Measurements from ENCODE around the gene IKBKE.

The IKBKE gene

GRCh38 chr1:206541236-206541833, 71.1 kb downstream of the IKBKE start:
- DNase-seq (ENCODE audit: low spot score), result no peak

GRCh38 chr1:206544562-206545257, 74.4 kb downstream of the IKBKE start:
- DNase-seq (ENCODE audit: low spot score), result peak; percentile 91

- DNase-seq (ENCODE audit: low spot score), result no peak
Observed at GRCh38 chr1:206545351-206545750, 75.1 kb downstream of the IKBKE start.

Data from ecto neural progenitor cell (in vitro differentiated cells).